Measurements from ENCODE around the gene NLK.
"Not testable (repeated sequence)": the region's sequence is repeated elsewhere in the genome, so short reads cannot be mapped to it uniquely, and the experiment has no call there.

- TF ChIP-seq POLR2A, CTCF (IDR thresholded peaks at IDR 0.05): not testable (repeated sequence)
Observed at GRCh38 chr17:28233872-28234856, 191.7 kb downstream of the NLK start.
